ENCODE measurements around the gene TP53I11. TPM values are rescaled to one million over a fixed set of nuclear protein-coding genes. Genes with fewer than 3 reads are reported as not detected.
A peak's percentile ranks its signal among the peaks of the same experiment; 100 is the strongest.

The TP53I11 gene
- polyA plus RNA-seq, 1 donor (not counting 4 experiments of a cell fraction or from before 2014, with no cell fraction given): 21.4 TPM

- H3K27me3 ChIP-seq (ENCODE audit: control insufficient read depth, extremely low read depth, insufficient read depth, low read length): no peaks in the 10 kb centered on the region
Measured at GRCh38 chr11:44982496-44983062, 31.9 kb upstream of the TP53I11 start.

DNA sequence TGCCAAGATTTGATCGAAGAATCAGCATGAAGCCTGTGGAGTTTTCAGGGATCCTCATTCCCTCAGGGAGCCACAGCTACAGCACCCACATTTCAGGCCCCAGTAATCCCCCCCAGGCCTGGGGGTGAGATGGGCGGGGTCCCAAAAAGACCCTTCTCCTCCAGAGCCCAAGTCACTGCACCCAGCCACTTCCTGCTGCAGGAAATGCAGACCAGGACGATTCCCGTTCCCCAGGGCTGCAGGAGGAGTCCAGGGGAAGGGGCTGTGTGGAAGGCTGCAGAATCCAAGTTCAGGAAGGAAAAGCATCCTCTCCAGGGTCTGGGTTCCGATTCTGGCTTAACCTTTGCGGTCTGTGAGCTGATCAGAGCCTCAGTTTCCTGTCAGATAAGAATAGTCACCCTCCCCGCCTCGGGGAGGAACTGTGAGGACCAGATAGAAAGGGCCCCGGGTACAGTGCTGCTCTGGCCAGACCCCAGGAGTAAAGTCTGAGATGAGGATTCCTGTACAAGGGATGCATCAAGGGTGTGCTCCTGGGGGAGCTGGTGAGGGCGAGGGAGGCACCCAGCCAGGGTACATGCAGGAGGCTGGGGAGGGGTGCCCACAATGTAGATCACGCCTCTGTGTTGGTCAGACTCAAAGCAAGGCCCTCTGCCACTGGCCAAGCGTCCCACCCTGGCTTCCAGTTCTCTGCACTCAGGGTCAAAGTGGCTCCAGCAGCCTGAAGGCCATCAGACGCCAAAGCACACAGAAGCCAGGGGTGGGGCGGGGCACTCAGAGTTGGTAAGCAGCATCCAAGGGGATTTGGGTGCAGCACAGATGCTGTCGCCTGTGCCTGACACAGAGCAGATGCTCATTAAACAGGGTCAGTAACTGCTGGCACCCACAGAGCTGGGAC lies 30.1 kb upstream of the TP53I11 start:
- Histone ChIP-seq H3K9me1 (ENCODE audit: control insufficient read depth, extremely low read depth, insufficient read depth, low read length) (no peaks in the 10 kb centered on the region), H3K27me3 (ENCODE audit: control insufficient read depth, extremely low read depth, insufficient read depth, low read length) (no peaks in the 10 kb centered on the region), H2AFZ (ENCODE audit: control insufficient read depth, low read length) (no peak overlapping the region), H3K79me2 (ENCODE audit: control insufficient read depth, insufficient read depth, low read length) (no peaks in the 10 kb centered on the region), H3K4me3 (ENCODE audit: control insufficient read depth in 2 of 3, extremely low read depth in 1 of 3, insufficient read depth in 2 of 3, low read depth in 1 of 3, low read length in 3 of 3) (no peak overlapping the region), H3K27ac (ENCODE audit: control insufficient read depth, insufficient read depth, low read length) (peak overlapping the region; percentile 80), H3K4me2 (ENCODE audit: control insufficient read depth, extremely low read depth, insufficient read depth, low read depth, low read length) (no peak overlapping the region), H3K36me3 (ENCODE audit: control insufficient read depth in 2 of 2, extremely low read depth in 1 of 2, insufficient read depth in 2 of 2, low read length in 2 of 2) (no peaks in the 10 kb centered on the region), H4K20me1 (ENCODE audit: control insufficient read depth, extremely low read depth, insufficient read depth, low read length) (no peaks in the 10 kb centered on the region), H3K4me1 (ENCODE audit: control insufficient read depth, extremely low read depth, insufficient read depth, low read length) (peaks cover 38% of the 10 kb centered on the region), H3K9ac (ENCODE audit: control insufficient read depth, extremely low read depth, insufficient read depth, low read length) (no peak overlapping the region), H3K9me3 (ENCODE audit: control insufficient read depth, low read depth, low read length) (no peaks in the 10 kb centered on the region)
- DNase-seq (ENCODE audit: low read depth, low spot score): no peak
- FAIRE-seq: no peak
- dilution Hi-C loops (cut with MboI; ENCODE audit: extremely low pct_ligation_motif_present, low sequenced_read_pairs): no loop called here
- TF ChIP-seq EZH2 (IDR thresholded peaks at IDR 0.05; ENCODE audit: low read length): no peak
- TF ChIP-seq, protein P1, sequence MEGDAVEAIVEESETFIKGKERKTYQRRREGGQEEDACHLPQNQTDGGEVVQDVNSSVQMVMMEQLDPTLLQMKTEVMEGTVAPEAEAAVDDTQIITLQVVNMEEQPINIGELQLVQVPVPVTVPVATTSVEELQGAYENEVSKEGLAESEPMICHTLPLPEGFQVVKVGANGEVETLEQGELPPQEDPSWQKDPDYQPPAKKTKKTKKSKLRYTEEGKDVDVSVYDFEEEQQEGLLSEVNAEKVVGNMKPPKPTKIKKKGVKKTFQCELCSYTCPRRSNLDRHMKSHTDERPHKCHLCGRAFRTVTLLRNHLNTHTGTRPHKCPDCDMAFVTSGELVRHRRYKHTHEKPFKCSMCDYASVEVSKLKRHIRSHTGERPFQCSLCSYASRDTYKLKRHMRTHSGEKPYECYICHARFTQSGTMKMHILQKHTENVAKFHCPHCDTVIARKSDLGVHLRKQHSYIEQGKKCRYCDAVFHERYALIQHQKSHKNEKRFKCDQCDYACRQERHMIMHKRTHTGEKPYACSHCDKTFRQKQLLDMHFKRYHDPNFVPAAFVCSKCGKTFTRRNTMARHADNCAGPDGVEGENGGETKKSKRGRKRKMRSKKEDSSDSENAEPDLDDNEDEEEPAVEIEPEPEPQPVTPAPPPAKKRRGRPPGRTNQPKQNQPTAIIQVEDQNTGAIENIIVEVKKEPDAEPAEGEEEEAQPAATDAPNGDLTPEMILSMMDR (optimal IDR thresholded peaks at IDR 0.05 in 1 of 3, IDR thresholded peaks at IDR 0.05 in 1 of 3, conservative IDR thresholded peaks at IDR 0.05 in 1 of 3; ENCODE audit: extremely low read depth in 1 of 3, insufficient read depth in 2 of 3, low read length in 3 of 3): no peak

More at GRCh38 chr11:44982496-44983062, 31.9 kb upstream of the TP53I11 start:
- DNase-seq (ENCODE audit: low read depth, low spot score): no peak
- Histone ChIP-seq H3K9me3 (ENCODE audit: control insufficient read depth, low read depth, low read length) (no peaks in the 10 kb centered on the region), H3K4me3 (ENCODE audit: control insufficient read depth in 2 of 3, extremely low read depth in 1 of 3, insufficient read depth in 2 of 3, low read depth in 1 of 3, low read length in 3 of 3) (no peak overlapping the region), H3K9me1 (ENCODE audit: control insufficient read depth, extremely low read depth, insufficient read depth, low read length) (no peaks in the 10 kb centered on the region), H2AFZ (ENCODE audit: control insufficient read depth, low read length) (no peak overlapping the region), H3K36me3 (ENCODE audit: control insufficient read depth in 2 of 2, extremely low read depth in 1 of 2, insufficient read depth in 2 of 2, low read length in 2 of 2) (no peaks in the 10 kb centered on the region), H3K79me2 (ENCODE audit: control insufficient read depth, insufficient read depth, low read length) (no peaks in the 10 kb centered on the region), H3K4me1 (ENCODE audit: control insufficient read depth, extremely low read depth, insufficient read depth, low read length) (peaks cover 35% of the 10 kb centered on the region), H3K4me2 (ENCODE audit: control insufficient read depth, extremely low read depth, insufficient read depth, low read depth, low read length) (no peak overlapping the region), H3K9ac (ENCODE audit: control insufficient read depth, extremely low read depth, insufficient read depth, low read length) (no peak overlapping the region), H3K27ac (ENCODE audit: control insufficient read depth, insufficient read depth, low read length) (no peak overlapping the region), H4K20me1 (ENCODE audit: control insufficient read depth, extremely low read depth, insufficient read depth, low read length) (no peaks in the 10 kb centered on the region)
- no peak for TF ChIP-seq EZH2 (IDR thresholded peaks at IDR 0.05; ENCODE audit: low read length)
- TF ChIP-seq, protein P1 (optimal IDR thresholded peaks at IDR 0.05 in 1 of 3, IDR thresholded peaks at IDR 0.05 in 1 of 3, conservative IDR thresholded peaks at IDR 0.05 in 1 of 3; ENCODE audit: extremely low read depth in 1 of 3, insufficient read depth in 2 of 3, low read length in 3 of 3): no peak
- FAIRE-seq: no peak
- dilution Hi-C loops (cut with MboI; ENCODE audit: extremely low pct_ligation_motif_present, low sequenced_read_pairs): no loop called here

Data from keratinocyte (primary cell).